ENCODE data around the gene ERP44. TPM values are rescaled to one million over a fixed set of nuclear protein-coding genes. Genes with fewer than 3 reads are reported as not detected.
A peak's percentile ranks its signal among the peaks of the same experiment; 100 is the strongest.
"Not testable (repeated sequence)": the region's sequence is repeated elsewhere in the genome, so short reads cannot be mapped to it uniquely, and the experiment has no call there.

Gene ERP44
- total RNA-seq, 1 experiment from 2014 or later: 9.4 TPM

DNA sequence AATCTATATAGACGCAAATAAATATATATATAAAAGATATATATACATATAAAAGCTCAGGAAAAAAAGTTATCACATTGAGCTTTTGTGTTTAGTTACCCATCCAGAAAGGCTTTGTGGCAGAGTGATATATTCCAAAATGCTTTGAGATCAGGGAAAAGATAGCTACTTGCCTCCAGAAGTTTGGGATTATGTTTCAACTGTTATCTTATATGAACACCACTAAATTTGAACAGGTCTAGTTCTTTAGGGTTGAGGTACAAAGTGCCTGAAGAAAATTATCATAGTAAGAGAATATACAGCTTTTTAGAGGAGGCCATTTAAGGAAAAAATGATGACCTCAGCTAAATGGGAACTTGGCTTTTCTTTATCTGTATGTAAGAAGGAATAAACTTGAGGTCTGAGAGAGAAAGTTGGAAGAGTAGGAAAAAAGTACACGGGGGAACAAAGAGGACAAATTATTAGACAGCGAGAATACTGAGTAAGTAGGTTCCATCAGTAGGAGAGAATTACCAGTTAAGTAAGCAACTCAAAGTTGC lies 2.4 kb downstream of the ERP44 start:
- no peak for ATAC-seq
- H3K36me3 ChIP-seq (ENCODE audit: control insufficient read depth in 1 of 2, insufficient read depth in 2 of 2, low read length in 2 of 2): no peaks in the 10 kb centered on the region
- BruUV-seq (replicated peaks): no TSS peak
- no peak overlapping the region for H3K27ac ChIP-seq (ENCODE audit: low read depth, low read length)
- TF ChIP-seq, protein P1, sequence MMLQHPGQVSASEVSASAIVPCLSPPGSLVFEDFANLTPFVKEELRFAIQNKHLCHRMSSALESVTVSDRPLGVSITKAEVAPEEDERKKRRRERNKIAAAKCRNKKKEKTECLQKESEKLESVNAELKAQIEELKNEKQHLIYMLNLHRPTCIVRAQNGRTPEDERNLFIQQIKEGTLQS (IDR thresholded peaks at IDR 0.05): no peak
- no peak for TF ChIP-seq POLR2A (IDR thresholded peaks at IDR 0.05; ENCODE audit: borderline replicate concordance, extremely low read depth, insufficient read depth, insufficient read length)
- no peak for TF ChIP-seq CBX3 (IDR thresholded peaks at IDR 0.05; ENCODE audit: low read depth)
- TF ChIP-seq CEBPB (IDR thresholded peaks at IDR 0.05; ENCODE audit: low read depth): no peak
- TF ChIP-seq SP1 (IDR thresholded peaks at IDR 0.05; ENCODE audit: low read depth): no peak
- TF ChIP-seq, protein P2, sequence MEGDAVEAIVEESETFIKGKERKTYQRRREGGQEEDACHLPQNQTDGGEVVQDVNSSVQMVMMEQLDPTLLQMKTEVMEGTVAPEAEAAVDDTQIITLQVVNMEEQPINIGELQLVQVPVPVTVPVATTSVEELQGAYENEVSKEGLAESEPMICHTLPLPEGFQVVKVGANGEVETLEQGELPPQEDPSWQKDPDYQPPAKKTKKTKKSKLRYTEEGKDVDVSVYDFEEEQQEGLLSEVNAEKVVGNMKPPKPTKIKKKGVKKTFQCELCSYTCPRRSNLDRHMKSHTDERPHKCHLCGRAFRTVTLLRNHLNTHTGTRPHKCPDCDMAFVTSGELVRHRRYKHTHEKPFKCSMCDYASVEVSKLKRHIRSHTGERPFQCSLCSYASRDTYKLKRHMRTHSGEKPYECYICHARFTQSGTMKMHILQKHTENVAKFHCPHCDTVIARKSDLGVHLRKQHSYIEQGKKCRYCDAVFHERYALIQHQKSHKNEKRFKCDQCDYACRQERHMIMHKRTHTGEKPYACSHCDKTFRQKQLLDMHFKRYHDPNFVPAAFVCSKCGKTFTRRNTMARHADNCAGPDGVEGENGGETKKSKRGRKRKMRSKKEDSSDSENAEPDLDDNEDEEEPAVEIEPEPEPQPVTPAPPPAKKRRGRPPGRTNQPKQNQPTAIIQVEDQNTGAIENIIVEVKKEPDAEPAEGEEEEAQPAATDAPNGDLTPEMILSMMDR (IDR thresholded peaks at IDR 0.05 in 2 of 3, conservative IDR thresholded peaks at IDR 0.05 in 1 of 3; ENCODE audit: borderline replicate concordance in 1 of 3, insufficient read depth in 1 of 3, low read depth in 2 of 3, low read length in 2 of 3): no peak
- TF ChIP-seq JUND (IDR thresholded peaks at IDR 0.05): no peak
- TF ChIP-seq, protein P3, sequence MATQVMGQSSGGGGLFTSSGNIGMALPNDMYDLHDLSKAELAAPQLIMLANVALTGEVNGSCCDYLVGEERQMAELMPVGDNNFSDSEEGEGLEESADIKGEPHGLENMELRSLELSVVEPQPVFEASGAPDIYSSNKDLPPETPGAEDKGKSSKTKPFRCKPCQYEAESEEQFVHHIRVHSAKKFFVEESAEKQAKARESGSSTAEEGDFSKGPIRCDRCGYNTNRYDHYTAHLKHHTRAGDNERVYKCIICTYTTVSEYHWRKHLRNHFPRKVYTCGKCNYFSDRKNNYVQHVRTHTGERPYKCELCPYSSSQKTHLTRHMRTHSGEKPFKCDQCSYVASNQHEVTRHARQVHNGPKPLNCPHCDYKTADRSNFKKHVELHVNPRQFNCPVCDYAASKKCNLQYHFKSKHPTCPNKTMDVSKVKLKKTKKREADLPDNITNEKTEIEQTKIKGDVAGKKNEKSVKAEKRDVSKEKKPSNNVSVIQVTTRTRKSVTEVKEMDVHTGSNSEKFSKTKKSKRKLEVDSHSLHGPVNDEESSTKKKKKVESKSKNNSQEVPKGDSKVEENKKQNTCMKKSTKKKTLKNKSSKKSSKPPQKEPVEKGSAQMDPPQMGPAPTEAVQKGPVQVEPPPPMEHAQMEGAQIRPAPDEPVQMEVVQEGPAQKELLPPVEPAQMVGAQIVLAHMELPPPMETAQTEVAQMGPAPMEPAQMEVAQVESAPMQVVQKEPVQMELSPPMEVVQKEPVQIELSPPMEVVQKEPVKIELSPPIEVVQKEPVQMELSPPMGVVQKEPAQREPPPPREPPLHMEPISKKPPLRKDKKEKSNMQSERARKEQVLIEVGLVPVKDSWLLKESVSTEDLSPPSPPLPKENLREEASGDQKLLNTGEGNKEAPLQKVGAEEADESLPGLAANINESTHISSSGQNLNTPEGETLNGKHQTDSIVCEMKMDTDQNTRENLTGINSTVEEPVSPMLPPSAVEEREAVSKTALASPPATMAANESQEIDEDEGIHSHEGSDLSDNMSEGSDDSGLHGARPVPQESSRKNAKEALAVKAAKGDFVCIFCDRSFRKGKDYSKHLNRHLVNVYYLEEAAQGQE (IDR thresholded peaks at IDR 0.05; ENCODE audit: low read depth): no peak
- H3K79me2 ChIP-seq (ENCODE audit: insufficient read depth, low read length): peaks cover 80% of the 10 kb centered on the region
- RAD21 ChIA-PET (ENCODE audit: low non-redundant PET in 1 of 2, low total read pairs in 2 of 2, uncharacterized antibody in 2 of 2, unreplicated experiment in 2 of 2): no interaction called here
- no peaks in the 10 kb centered on the region for H3K9me3 ChIP-seq (ENCODE audit: control insufficient read depth in 1 of 2, insufficient read depth in 1 of 2, low read depth in 1 of 2, low read length in 2 of 2)
- CTCF ChIA-PET: no interaction called here
- peaks cover 6% of the 10 kb centered on the region; the same call in 1 of the 2 replicates for H4K20me1 ChIP-seq (ENCODE audit: insufficient read depth)
- no peak overlapping the region for H3K9ac ChIP-seq (ENCODE audit: low read length)
- POLR2A ChIA-PET: no interaction called here
- no peak overlapping the region for H3K4me3 ChIP-seq (replicated peaks in 1 of 2; ENCODE audit: low read depth in 1 of 2, low read length in 2 of 2)
- H3K4me1 ChIP-seq (ENCODE audit: control insufficient read depth in 1 of 2, insufficient read depth in 2 of 2, low read length in 2 of 2): peaks cover 0 to 12% of the 10 kb centered on the region in 2 experiments; a peak in 3 of 4 replicates
- DNase-seq (ENCODE audit: low read depth, low spot score): no peak
- intact Hi-C loops (cut with micrococcal nuclease): loop anchor here (5.0 kb wide), 1 partner anchor 274 kb away; the partner anchor contains the start of gene NR4A3
- H2AFZ ChIP-seq (ENCODE audit: low read depth, low read length, poor library complexity, severe bottlenecking): no peak overlapping the region
- H3K9me2 ChIP-seq (ENCODE audit: insufficient read depth): no peaks in the 10 kb centered on the region
- H3K4me2 ChIP-seq (ENCODE audit: low read length): peak overlapping the region; percentile 91; the same call in 1 of the 2 replicates
- no peaks in the 10 kb centered on the region for H3K27me3 ChIP-seq (ENCODE audit: insufficient read depth, low read length)

DNA sequence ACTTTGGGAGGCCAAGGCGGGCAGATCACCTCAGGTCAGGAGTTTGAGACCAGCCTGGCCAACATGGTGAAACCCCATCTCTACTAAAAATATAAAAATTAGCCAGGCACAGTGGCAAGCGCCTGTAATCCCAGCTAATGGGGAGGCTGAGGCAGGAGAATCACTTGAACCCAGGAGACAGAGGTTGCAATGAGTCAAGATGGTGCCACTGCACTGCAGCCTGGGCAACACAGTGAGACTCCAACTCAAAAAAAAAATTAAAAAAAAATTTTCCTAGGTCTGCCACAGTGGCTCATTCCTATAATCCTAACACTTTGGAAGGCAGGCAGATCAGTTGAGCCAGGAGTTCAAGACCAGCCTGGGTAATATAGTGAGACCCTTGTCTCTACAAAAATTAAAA lies 4.4 kb downstream of the ERP44 start:
- H3K9me2 ChIP-seq (ENCODE audit: insufficient read depth); RAD21 ChIA-PET (ENCODE audit: low non-redundant PET in 1 of 2, low total read pairs in 2 of 2, uncharacterized antibody in 2 of 2, unreplicated experiment in 2 of 2); H3K4me1 ChIP-seq (ENCODE audit: control insufficient read depth in 1 of 2, insufficient read depth in 2 of 2, low read length in 2 of 2); H3K4me3 ChIP-seq (replicated peaks in 1 of 2; ENCODE audit: low read depth in 1 of 2, low read length in 2 of 2); H2AFZ ChIP-seq (ENCODE audit: low read depth, low read length, poor library complexity, severe bottlenecking); ATAC-seq; H4K20me1 ChIP-seq (ENCODE audit: insufficient read depth); H3K9me3 ChIP-seq (ENCODE audit: control insufficient read depth in 1 of 2, insufficient read depth in 1 of 2, low read depth in 1 of 2, low read length in 2 of 2); BruUV-seq (replicated peaks); H3K27me3 ChIP-seq (ENCODE audit: insufficient read depth, low read length); DNase-seq (ENCODE audit: low read depth, low spot score); intact Hi-C loops (cut with micrococcal nuclease); POLR2A ChIA-PET; H3K27ac ChIP-seq (ENCODE audit: low read depth, low read length); H3K4me2 ChIP-seq (ENCODE audit: low read length); H3K9ac ChIP-seq (ENCODE audit: low read length); H3K36me3 ChIP-seq (ENCODE audit: control insufficient read depth in 1 of 2, insufficient read depth in 2 of 2, low read length in 2 of 2): not testable (repeated sequence)
- peaks cover 86% of the 10 kb centered on the region for H3K79me2 ChIP-seq (ENCODE audit: insufficient read depth, low read length)
- CTCF ChIA-PET: interaction anchor here (0.8 kb wide), 1 partner anchor 410 kb away, joined by 7 read pairs; no protein-coding TSS in a partner anchor

All from HCT116 (cell line).